Activated CD4-positive, CD25-positive, alpha-beta regulatory T cell treated with anti-CD3 and anti-CD28 coated beads, Interleukin-2, amount 50 U/mL, for 16 hours (primary cell): ENCODE results near the gene NEGR1.

Experiments used
- DNase-seq: peaks from one replicate; pipeline ENCODE4 v3.0.0-alpha.2; 2020; ENCODE audit warnings: low read depth, low spot score

The NEGR1 gene

GRCh38 chr1:71582673-71583072 is 699.7 kb downstream of the NEGR1 start:
- DNase-seq: no peak

GRCh38 chr1:71577451-71578131 is 704.7 kb downstream of the NEGR1 start:
- DNase-seq: no peak

GRCh38 chr1:71572038-71572437 is 710.3 kb downstream of the NEGR1 start:
- no peak for DNase-seq

- no peak for DNase-seq
Measured at GRCh38 chr1:71566413-71566812, 715.9 kb downstream of the NEGR1 start.

- no peak for DNase-seq
Measured at GRCh38 chr1:71565831-71566230, 716.5 kb downstream of the NEGR1 start.

- DNase-seq: no peak
Measured at GRCh38 chr1:71565262-71565661, 717.1 kb downstream of the NEGR1 start.

GRCh38 chr1:71562298-71562697 is 720.0 kb downstream of the NEGR1 start:
- no peak for DNase-seq

- DNase-seq: no peak
Measured at GRCh38 chr1:71561729-71562128, 720.6 kb downstream of the NEGR1 start.

GRCh38 chr1:71561206-71561605 is 721.1 kb downstream of the NEGR1 start:
- no peak for DNase-seq

- DNase-seq: no peak
Measured at GRCh38 chr1:71559880-71560279, 722.5 kb downstream of the NEGR1 start.

GRCh38 chr1:71557138-71557537 is 725.2 kb downstream of the NEGR1 start:
- DNase-seq: no peak

GRCh38 chr1:71548398-71548890 is 733.9 kb downstream of the NEGR1 start:
- DNase-seq: no peak

GRCh38 chr1:71542155-71542554 is 740.2 kb downstream of the NEGR1 start:
- no peak for DNase-seq

GRCh38 chr1:71533950-71534349 is 748.4 kb downstream of the NEGR1 start:
- no peak for DNase-seq

- no peak for DNase-seq
Measured at GRCh38 chr1:71532343-71532742, 750.0 kb downstream of the NEGR1 start.

GRCh38 chr1:71526824-71527223 is 755.5 kb downstream of the NEGR1 start:
- DNase-seq: no peak

- no peak for DNase-seq
Measured at GRCh38 chr1:71522721-71523120, 759.6 kb downstream of the NEGR1 start.

GRCh38 chr1:71521655-71522264 is 760.6 kb downstream of the NEGR1 start:
- DNase-seq: no peak

- DNase-seq: no peak
Measured at GRCh38 chr1:71511505-71511904, 770.8 kb downstream of the NEGR1 start.

GRCh38 chr1:71510725-71511124 is 771.6 kb downstream of the NEGR1 start:
- no peak for DNase-seq

- DNase-seq: no peak
Measured at GRCh38 chr1:71509051-71509595, 773.2 kb downstream of the NEGR1 start.

GRCh38 chr1:71502006-71502405 is 780.3 kb downstream of the NEGR1 start:
- DNase-seq: no peak

- no peak for DNase-seq
Measured at GRCh38 chr1:71498542-71498941, 783.8 kb downstream of the NEGR1 start.
